Esophagus muscularis mucosa (tissue), 4 donors: Measurements from ENCODE around the gene TACC2. TPM values are rescaled to one million over a fixed set of nuclear protein-coding genes. Genes with fewer than 3 reads are reported as not detected.
"Not testable (repeated sequence)": the region's sequence is repeated elsewhere in the genome, so short reads cannot be mapped to it uniquely, and the experiment has no call there.

ENCODE experiments used
- DNase-seq: peaks from one replicate; pipeline ENCODE4 v3.0.0-alpha.2; 2017; ENCODE audit errors: extremely low spot score
- H3K27ac ChIP-seq, 4 donors: fragments of 200-600 bp; sonication (generic); replicated peaks in 1 of 4; 1 replicate in 3 of 4; 2 replicates in 1 of 4; pipeline ENCODE4 v1.5.1; 2016 to 2019; ENCODE audit warnings: mild to moderate bottlenecking in 1 of 4
- H3K27me3 ChIP-seq, 4 donors: fragments of 200-600 bp; sonication (generic); one replicate each; pipeline versions ENCODE4 v1.5.1 to v1.6.0; 2016 to 2019
- H3K36me3 ChIP-seq, 4 donors: fragments of 200-600 bp; sonication (generic); one replicate each; pipeline ENCODE4 v1.5.1; 2016 to 2019
- H3K4me1 ChIP-seq, 4 donors: fragments of 200-600 bp; sonication (generic); one replicate each; pipeline ENCODE4 v1.5.1; 2016 to 2019
- H3K4me3 ChIP-seq, 4 donors: fragments of 200-600 bp; sonication (generic); 1 replicate in 2 of 4; 2 replicates in 2 of 4; pipeline ENCODE4 v1.5.1; 2016 to 2019; ENCODE audit warnings: mild to moderate bottlenecking in 4 of 4, moderate library complexity in 1 of 4
- H3K9me3 ChIP-seq, 4 donors: fragments of 200-600 bp; sonication (generic); 1 replicate in 3 of 4; 2 replicates in 1 of 4; pipeline ENCODE4 v1.5.1; 2016 to 2019
- CTCF ChIP-seq, 3 experiments: fragments of 200-600 bp in 2 of 3; fragments of 450-650 bp in 1 of 3; sonication (generic) in 2 of 3; IDR thresholded peaks; one replicate each; pipeline ENCODE4 v1.5.1; 2017 to 2019; ENCODE audit warnings: antibody characterized with exemption in 3 of 3, mild to moderate bottlenecking in 2 of 3, moderate library complexity in 1 of 3
- EP300 ChIP-seq: sonication (generic); formaldehyde crosslinking; IDR thresholded peaks from one replicate; pipeline ENCODE4 v1.6.1; 2017; ENCODE audit warnings: antibody characterized with exemption
- POLR2A ChIP-seq: fragments of 450-650 bp; IDR thresholded peaks from one replicate; pipeline ENCODE4 v1.6.1; 2017; ENCODE audit warnings: antibody characterized with exemption, moderate library complexity, mild to moderate bottlenecking, low read depth
- POLR2AphosphoS5 ChIP-seq, 2 donors: sonication (generic); formaldehyde crosslinking; IDR thresholded peaks; one replicate each; pipeline ENCODE4 v1.6.1; 2017; ENCODE audit warnings: antibody characterized with exemption in 2 of 2
- WGBS: methylation state at CpG from one replicate; pipeline ENCODE4 v1.1.5; 2018; 5-methylcytosine and 5-hydroxymethylcytosine counted together
- intact Hi-C: fragments of 100-400 bp; cut with DNase I; formaldehyde crosslinking; loops from one replicate; pipeline ENCODE4 v1.15.1; 2023
- total RNA-seq, 4 donors: library from RNA; depleted of rRNA; stranded (reverse); fragments of >200 nt; gene quantifications; one replicate each; pipeline versions ENCODE4 v1.1.0 to v1.2.1, GENCODE V29; 2016

Gene TACC2
- total RNA-seq, 4 donors from 2014 or later, result 53.7 to 99.4 (median 75.6) TPM

- 70% methylated on average over 3 of the region's 3 CpGs for WGBS
- TF ChIP-seq POLR2A (no peak), EP300 (no peak), CTCF (IDR thresholded peaks at IDR 0.05) (no peak), POLR2AphosphoS5 (IDR thresholded peaks at IDR 0.05) (no peak)
- no peak for DNase-seq
- Histone ChIP-seq H3K9me3 (no peaks in the 10 kb centered on the region), H3K4me1 (peaks cover 5 to 33% (median 25%) of the 10 kb centered on the region in 4 donors), H3K27me3 (no peaks in the 10 kb centered on the region), H3K27ac (no peak overlapping the region), H3K36me3 (no peaks in the 10 kb centered on the region), H3K4me3 (no peak overlapping the region)
- intact Hi-C loops, result loop anchor here (2.0 kb wide), 1 partner anchor 14 kb away; no protein-coding TSS in a partner anchor
Observed at GRCh38 chr10:122014652-122015248, 25.8 kb downstream of the TACC2 start.

DNA sequence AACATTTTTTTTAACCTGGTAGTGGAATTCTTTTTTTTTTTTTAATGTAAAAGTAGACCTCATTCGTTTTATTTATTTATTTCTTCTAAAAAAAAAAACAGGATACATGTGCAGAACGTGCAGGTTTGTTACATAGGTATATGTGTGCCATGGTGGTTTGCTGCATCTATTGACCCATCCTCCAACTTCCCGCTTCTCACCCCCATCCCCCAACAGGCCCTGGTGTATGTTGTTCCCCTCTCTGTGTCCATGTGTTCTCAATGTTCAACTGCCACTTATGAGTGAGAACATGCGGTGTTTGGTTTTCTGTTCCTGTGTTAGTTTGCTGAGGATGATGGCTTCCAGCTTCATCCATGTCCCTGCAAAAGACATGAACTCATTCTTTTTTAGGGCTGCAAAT is 29.0 kb downstream of the TACC2 start:
- Histone ChIP-seq H3K27ac (peak overlapping the region; percentile 63 to 88 (median 85)), H3K4me1 (peaks cover 5 to 50% (median 38%) of the 10 kb centered on the region in 4 donors)
- H3K4me3 ChIP-seq, H3K27me3 ChIP-seq, H3K9me3 ChIP-seq, H3K36me3 ChIP-seq, DNase-seq, intact Hi-C loops: not testable (repeated sequence)
- 68% methylated on average over 4 of the region's 4 CpGs for WGBS

DNA sequence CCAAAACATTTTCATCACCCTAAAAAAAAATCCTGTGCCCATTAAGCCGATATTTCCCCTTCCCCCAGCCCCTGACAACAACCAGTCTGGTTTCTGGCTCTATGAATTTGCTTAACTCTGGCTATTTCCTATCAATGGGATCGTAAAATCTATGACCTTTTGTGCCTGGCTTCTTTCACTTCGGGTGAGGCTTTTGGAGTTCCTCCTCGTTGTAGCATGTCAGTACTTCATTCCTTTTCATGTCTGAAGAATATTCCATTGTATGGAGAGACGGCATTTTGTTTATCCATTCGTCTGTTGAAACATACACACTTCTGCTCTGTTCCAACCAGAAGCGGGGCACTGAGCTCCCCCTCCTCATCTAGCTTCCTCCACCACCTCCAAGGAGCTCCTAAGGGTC is 29.5 kb downstream of the TACC2 start:
- no peaks in the 10 kb centered on the region for H3K27me3 ChIP-seq
- no peaks in the 10 kb centered on the region for H3K9me3 ChIP-seq
- H3K27ac ChIP-seq, result peak overlapping the region; percentile 63 to 88 (median 85)
- DNase-seq, result no peak
- H3K4me3 ChIP-seq, result peak overlapping the region in 1 of 4 donors; percentile 8
- H3K4me1 ChIP-seq, result peaks cover 5 to 44% (median 33%) of the 10 kb centered on the region in 4 donors
- WGBS, result 47% methylated on average over 7 of the region's 7 CpGs
- peaks cover 0 to 12% (median 0%) of the 10 kb centered on the region in 4 donors for H3K36me3 ChIP-seq
- intact Hi-C loops, result no loop called here
- no peak for TF ChIP-seq EP300
- TF ChIP-seq POLR2AphosphoS5 (IDR thresholded peaks at IDR 0.05), result no peak
- TF ChIP-seq POLR2A, result no peak
- no peak for TF ChIP-seq CTCF (IDR thresholded peaks at IDR 0.05)

- WGBS, result 86% methylated on average over 16 of the region's 16 CpGs
- DNase-seq, result no peak
- peaks cover 0 to 12% (median 0%) of the 10 kb centered on the region in 4 donors for H3K36me3 ChIP-seq
- H3K27ac ChIP-seq, result peak overlapping the region; percentile 63 to 88 (median 85)
- TF ChIP-seq POLR2AphosphoS5 (IDR thresholded peaks at IDR 0.05) (no peak), POLR2A (no peak), CTCF (IDR thresholded peaks at IDR 0.05) (no peak), EP300 (no peak)
- H3K4me1 ChIP-seq, result peaks cover 5 to 41% (median 31%) of the 10 kb centered on the region in 4 donors
- H3K27me3 ChIP-seq, result no peaks in the 10 kb centered on the region
- intact Hi-C loops, result no loop called here
- H3K9me3 ChIP-seq, result no peaks in the 10 kb centered on the region
- H3K4me3 ChIP-seq, result peak overlapping the region in 1 of 4 donors; percentile 31
Observed at GRCh38 chr10:122018951-122019413, 30.0 kb downstream of the TACC2 start.

DNA sequence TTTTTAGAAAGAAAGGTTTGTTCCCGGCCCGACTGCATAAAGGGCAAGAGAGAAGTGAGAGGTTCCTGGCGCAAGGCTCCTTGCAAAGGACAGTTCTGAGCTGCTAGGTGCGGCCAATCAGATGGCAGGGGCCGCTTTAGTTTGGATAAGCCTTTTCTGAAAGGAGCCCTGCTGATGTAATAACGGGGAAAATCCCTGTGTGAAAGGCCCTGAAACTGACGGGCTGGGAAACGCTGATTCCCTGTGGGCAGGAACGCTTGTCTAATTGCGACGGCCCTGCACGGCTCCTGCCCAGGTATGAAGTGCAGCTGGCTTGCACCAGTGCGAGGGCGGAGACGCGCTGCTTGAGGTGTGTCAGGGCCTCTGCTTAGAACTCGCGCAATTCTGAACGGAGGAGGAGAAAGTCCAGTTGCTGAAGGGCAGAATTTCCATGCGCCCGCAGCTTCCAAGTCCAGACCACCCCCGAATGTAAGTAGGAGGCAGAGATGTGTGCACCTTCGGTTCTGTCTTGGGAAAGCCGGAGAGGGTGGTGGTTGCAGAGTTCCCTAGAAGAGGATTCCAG is 30.5 kb downstream of the TACC2 start:
- no peaks in the 10 kb centered on the region for H3K27me3 ChIP-seq
- H3K27ac ChIP-seq, result peak overlapping the region; percentile 83 to 88 (median 85)
- H3K4me1 ChIP-seq, result peaks cover 5 to 41% (median 31%) of the 10 kb centered on the region in 4 donors
- no peaks in the 10 kb centered on the region for H3K9me3 ChIP-seq
- DNase-seq, result no peak
- peaks cover 0 to 12% (median 0%) of the 10 kb centered on the region in 4 donors for H3K36me3 ChIP-seq
- H3K4me3 ChIP-seq, result peak overlapping the region in 1 of 4 donors; percentile 31
- intact Hi-C loops, result no loop called here
- 67% methylated on average over 24 of the region's 24 CpGs for WGBS
- TF ChIP-seq POLR2AphosphoS5 (IDR thresholded peaks at IDR 0.05), result no peak
- no peak for TF ChIP-seq POLR2A
- no peak for TF ChIP-seq CTCF (IDR thresholded peaks at IDR 0.05)
- TF ChIP-seq EP300, result no peak
